ENCODE measurements around the gene TBXA2R. TPM values are rescaled to one million over a fixed set of nuclear protein-coding genes. Genes with fewer than 3 reads are reported as not detected.
A peak's percentile ranks its signal among the peaks of the same experiment; 100 is the strongest.

TBXA2R gene
- total and polyA plus RNA-seq, 8 donors = 0.37 to 2.6 (median 1.0) TPM; not detected in 3

- peaks cover 11 to 55% (median 43%) of the 10 kb centered on the region in 4 donors for H3K4me1 ChIP-seq
- peaks cover 22 to 59% (median 52%) of the 10 kb centered on the region in 4 donors for H3K36me3 ChIP-seq
- H3K27me3 ChIP-seq = peaks cover 0 to 23% (median 4%) of the 10 kb centered on the region in 3 donors
- TF ChIP-seq POLR2AphosphoS5 (IDR thresholded peaks at IDR 0.05) (no peak), POLR2A (IDR thresholded peaks at IDR 0.05) (no peak), EP300 (IDR thresholded peaks at IDR 0.05) (no peak)
- TF ChIP-seq, protein P1, sequence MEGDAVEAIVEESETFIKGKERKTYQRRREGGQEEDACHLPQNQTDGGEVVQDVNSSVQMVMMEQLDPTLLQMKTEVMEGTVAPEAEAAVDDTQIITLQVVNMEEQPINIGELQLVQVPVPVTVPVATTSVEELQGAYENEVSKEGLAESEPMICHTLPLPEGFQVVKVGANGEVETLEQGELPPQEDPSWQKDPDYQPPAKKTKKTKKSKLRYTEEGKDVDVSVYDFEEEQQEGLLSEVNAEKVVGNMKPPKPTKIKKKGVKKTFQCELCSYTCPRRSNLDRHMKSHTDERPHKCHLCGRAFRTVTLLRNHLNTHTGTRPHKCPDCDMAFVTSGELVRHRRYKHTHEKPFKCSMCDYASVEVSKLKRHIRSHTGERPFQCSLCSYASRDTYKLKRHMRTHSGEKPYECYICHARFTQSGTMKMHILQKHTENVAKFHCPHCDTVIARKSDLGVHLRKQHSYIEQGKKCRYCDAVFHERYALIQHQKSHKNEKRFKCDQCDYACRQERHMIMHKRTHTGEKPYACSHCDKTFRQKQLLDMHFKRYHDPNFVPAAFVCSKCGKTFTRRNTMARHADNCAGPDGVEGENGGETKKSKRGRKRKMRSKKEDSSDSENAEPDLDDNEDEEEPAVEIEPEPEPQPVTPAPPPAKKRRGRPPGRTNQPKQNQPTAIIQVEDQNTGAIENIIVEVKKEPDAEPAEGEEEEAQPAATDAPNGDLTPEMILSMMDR (IDR thresholded peaks at IDR 0.05) = no peak
- intact Hi-C loops (cut with DNase I; ENCODE audit: low total_unique reads) = loop anchor here (10.0 kb wide), 1 partner anchor 66 kb away; no protein-coding TSS in a partner anchor
- H3K4me3 ChIP-seq = no peak overlapping the region
- no peaks in the 10 kb centered on the region for H3K9me3 ChIP-seq
- DNase-seq = no peak
- 81 to 84% (median 84%) methylated on average over 33 to 41 of the region's 41 CpGs for WGBS, 5 donors
- H3K27ac ChIP-seq = peak overlapping the region in 1 of 5 donors; percentile 85
These were observed 4.4 kb upstream of the TBXA2R start for GRCh38 chr19:3610745-3611717.

GRCh38 chr19:3609779-3610719 is 3.4 kb upstream of the TBXA2R start:
- TF ChIP-seq POLR2AphosphoS5 (IDR thresholded peaks at IDR 0.05) (no peak), EP300 (IDR thresholded peaks at IDR 0.05) (no peak), POLR2A (IDR thresholded peaks at IDR 0.05) (no peak)
- TF ChIP-seq, protein P1 (IDR thresholded peaks at IDR 0.05) = no peak
- no peaks in the 10 kb centered on the region for H3K9me3 ChIP-seq
- peaks cover 22 to 49% (median 44%) of the 10 kb centered on the region in 4 donors for H3K36me3 ChIP-seq
- DNase-seq = no peak
- H3K4me1 ChIP-seq = peaks cover 13 to 64% (median 49%) of the 10 kb centered on the region in 4 donors
- no peak overlapping the region for H3K4me3 ChIP-seq
- peaks cover 0 to 25% (median 4%) of the 10 kb centered on the region in 3 donors for H3K27me3 ChIP-seq
- H3K27ac ChIP-seq = peak overlapping the region in 3 of 5 donors; percentile 75 to 85 (median 76)
- intact Hi-C loops (cut with DNase I; ENCODE audit: low total_unique reads) = loop anchor here (10.0 kb wide), 1 partner anchor 65 kb away; no protein-coding TSS in a partner anchor
- 70 to 81% (median 78%) methylated on average over 23 to 24 of the region's 24 CpGs for WGBS, 5 donors

DNA sequence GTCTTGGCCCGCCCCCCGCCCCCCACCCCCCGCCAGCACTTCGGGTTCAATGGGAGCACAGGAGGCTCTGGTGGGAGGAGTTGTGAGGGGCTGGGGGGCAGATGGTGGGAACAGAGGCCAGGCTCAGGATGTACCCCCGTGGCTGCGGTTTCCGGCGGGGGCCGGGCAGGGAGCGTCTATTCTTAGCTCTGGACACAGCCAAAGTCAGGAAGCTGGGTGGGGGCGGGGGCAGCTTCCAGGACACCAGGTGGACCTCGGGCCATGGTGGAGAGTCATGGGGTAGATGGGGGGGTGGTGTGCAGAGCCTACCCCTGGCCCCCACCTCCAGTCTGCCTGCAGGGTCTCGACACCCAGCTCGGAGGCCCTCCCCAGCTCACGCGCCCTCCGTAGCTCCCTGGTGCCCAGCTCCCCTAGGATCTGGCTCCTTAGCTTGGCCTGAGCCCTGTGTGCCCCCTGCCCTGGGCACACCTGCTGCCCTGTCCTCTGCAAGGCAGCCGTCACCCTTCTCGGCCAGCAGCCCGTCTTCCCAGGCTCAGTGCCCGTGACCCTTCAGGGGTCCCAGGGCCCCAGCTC is 2.2 kb upstream of the TBXA2R start:
- 35 to 73% (median 66%) methylated on average over 9 to 21 of the region's 21 CpGs for WGBS, 5 donors
- no peak for DNase-seq

More for the DNA sequence above, 2.2 kb upstream of the TBXA2R start:
- peaks cover 0 to 31% (median 4%) of the 10 kb centered on the region in 3 donors for H3K27me3 ChIP-seq
- H3K27ac ChIP-seq = peak overlapping the region; percentile 5 to 85 (median 75)
- H3K4me1 ChIP-seq = peaks cover 13 to 68% (median 55%) of the 10 kb centered on the region in 4 donors
- TF ChIP-seq POLR2A (IDR thresholded peaks at IDR 0.05) (no peak), POLR2AphosphoS5 (IDR thresholded peaks at IDR 0.05) (no peak), EP300 (IDR thresholded peaks at IDR 0.05) (no peak)
- TF ChIP-seq, protein P1 (IDR thresholded peaks at IDR 0.05) = no peak
- intact Hi-C loops (cut with DNase I; ENCODE audit: low total_unique reads) = no loop called here
- no peak overlapping the region for H3K4me3 ChIP-seq
- no peaks in the 10 kb centered on the region for H3K9me3 ChIP-seq
- peaks cover 22 to 39% (median 37%) of the 10 kb centered on the region in 4 donors for H3K36me3 ChIP-seq
